HL-60/S4 treated with phorbol 12-myristate 13-acetate at 8.2 ng/mL for 4 days and 3 days (cell line): ENCODE results near the gene LPCAT3.

Experiments used
- in situ Hi-C: fragments of 300-500 bp; cut with MboI; formaldehyde crosslinking; loops from 2 replicates; pipeline ENCODE4 v1.15.0; 2022; ENCODE audit warnings: low sequenced_read_pairs

Gene LPCAT3

DNA sequence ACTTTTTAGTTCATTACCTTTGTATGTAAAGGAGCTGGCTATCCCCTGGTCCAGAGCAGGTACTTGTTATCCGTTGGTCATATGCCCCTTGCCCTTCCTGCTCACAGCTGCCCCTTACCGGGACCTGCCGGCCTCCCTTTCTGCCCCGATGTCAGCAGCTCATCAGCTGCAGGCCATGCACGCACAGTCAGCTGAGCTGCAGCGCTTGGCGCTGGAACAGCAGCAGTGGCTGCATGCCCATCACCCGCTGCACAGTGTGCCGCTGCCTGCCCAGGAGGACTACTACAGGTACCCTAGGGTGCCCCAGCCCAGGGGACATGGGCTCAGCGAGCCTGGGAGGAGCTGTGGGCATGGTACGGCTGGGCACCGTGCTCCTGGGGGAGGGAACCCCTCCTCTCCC lies 77.0 kb downstream of the LPCAT3 start:
- in situ Hi-C loops, result no loop called here

DNA sequence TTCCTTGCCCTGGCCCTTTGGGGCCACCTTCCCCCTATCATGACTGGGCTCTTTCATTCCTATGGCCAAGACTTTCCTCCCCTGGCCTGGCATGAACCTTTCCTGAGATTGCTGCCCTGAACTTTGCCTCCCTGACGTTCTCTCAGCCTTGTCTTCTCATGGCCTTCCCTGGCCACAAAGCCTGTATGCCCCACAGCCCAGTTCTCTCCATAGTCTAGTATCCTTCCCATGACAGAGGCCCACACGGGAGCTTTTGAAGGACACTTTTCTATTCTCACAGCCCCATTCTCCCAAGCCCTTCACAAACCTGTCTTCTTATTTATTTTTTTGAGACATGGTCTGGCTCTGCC lies 79.1 kb downstream of the LPCAT3 start:
- in situ Hi-C loops, result no loop called here

DNA sequence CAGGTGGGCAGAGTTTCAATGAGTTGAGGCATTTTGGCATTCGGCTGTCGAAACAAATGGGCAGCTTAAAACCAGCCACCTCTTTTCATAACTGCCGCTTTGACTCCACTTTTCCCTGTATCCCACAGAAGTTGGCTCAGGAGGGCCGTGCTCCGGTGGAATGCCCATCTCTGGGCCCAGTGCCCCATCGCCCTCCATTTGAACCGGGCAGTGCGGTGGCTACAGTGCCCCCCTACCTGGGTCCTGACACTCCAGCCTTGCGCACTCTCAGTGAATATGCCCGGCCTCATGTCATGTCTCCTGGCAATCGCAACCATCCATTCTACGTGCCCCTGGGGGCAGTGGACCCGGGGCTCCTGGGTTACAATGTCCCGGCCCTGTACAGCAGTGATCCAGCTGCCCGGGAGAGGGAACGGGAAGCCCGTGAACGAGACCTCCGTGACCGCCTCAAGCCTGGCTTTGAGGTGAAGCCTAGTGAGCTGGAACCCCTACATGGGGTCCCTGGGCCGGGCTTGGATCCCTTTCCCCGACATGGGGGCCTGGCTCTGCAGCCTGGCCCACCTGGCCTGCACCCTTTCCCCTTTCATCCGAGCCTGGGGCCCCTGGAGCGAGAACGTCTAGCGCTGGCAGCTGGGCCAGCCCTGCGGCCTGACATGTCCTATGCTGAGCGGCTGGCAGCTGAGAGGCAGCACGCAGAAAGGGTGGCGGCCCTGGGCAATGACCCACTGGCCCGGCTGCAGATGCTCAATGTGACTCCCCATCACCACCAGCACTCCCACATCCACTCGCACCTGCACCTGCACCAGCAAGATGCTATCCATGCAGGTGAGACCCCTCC lies 79.7 kb downstream of the LPCAT3 start:
- in situ Hi-C loops, result no loop called here

DNA sequence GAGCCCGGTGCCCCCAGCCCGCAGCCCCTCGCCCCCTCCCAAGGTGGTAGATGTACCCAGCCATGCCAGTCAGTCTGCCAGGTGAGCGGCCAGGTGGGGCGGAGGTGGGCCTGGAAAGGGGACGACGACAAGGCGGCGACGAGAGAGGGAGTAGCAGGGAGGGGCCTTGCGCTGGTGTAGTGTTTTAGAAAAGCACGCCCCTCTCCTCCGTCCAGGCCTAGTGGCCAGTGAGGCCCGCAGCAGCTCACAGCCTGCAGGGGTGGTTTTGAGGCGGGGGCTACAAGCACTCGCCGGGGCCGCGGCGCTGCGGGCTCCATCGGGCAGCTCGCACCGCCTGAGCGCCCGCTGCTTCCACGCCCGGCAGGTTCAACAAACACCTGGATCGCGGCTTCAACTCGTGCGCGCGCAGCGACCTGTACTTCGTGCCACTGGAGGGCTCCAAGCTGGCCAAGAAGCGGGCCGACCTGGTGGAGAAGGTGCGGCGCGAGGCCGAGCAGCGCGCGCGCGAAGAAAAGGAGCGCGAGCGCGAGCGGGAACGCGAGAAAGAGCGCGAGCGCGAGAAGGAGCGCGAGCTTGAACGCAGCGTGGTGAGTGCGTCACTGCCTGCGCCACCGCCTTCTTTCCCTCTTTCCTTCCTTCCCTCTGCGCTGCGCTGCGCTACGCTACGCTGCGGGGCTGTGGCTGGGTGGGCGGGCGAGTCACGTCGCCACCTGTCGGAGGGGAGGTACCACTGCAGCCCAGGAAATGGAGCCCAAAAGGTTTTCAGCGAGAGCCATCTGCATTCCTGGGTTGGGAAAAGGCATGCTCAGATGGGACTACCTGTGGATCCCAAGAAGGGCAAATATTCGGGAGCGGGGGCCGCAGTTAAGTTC lies 80.6 kb downstream of the LPCAT3 start:
- in situ Hi-C loops, result no loop called here

DNA sequence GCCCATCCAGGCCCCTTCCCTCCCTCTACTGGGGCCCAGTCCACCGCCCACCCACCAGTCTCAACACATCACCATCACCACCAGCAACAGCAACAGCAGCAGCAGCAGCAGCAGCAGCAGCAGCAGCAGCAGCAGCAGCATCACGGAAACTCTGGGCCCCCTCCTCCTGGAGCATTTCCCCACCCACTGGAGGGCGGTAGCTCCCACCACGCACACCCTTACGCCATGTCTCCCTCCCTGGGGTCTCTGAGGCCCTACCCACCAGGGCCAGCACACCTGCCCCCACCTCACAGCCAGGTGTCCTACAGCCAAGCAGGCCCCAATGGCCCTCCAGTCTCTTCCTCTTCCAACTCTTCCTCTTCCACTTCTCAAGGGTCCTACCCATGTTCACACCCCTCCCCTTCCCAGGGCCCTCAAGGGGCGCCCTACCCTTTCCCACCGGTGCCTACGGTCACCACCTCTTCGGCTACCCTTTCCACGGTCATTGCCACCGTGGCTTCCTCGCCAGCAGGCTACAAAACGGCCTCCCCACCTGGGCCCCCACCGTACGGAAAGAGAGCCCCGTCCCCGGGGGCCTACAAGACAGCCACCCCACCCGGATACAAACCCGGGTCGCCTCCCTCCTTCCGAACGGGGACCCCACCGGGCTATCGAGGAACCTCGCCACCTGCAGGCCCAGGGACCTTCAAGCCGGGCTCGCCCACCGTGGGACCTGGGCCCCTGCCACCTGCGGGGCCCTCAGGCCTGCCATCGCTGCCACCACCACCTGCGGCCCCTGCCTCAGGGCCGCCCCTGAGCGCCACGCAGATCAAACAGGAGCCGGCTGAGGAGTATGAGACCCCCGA lies 81.4 kb downstream of the LPCAT3 start:
- in situ Hi-C loops, result no loop called here

DNA sequence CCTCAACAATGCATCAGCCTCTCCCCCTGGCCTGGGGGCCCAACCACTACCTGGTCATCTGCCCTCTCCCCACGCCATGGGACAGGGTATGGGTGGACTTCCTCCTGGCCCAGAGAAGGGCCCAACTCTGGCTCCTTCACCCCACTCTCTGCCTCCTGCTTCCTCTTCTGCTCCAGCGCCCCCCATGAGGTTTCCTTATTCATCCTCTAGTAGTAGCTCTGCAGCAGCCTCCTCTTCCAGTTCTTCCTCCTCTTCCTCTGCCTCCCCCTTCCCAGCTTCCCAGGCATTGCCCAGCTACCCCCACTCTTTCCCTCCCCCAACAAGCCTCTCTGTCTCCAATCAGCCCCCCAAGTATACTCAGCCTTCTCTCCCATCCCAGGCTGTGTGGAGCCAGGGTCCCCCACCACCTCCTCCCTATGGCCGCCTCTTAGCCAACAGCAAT lies 82.1 kb downstream of the LPCAT3 start:
- in situ Hi-C loops, result no loop called here

DNA sequence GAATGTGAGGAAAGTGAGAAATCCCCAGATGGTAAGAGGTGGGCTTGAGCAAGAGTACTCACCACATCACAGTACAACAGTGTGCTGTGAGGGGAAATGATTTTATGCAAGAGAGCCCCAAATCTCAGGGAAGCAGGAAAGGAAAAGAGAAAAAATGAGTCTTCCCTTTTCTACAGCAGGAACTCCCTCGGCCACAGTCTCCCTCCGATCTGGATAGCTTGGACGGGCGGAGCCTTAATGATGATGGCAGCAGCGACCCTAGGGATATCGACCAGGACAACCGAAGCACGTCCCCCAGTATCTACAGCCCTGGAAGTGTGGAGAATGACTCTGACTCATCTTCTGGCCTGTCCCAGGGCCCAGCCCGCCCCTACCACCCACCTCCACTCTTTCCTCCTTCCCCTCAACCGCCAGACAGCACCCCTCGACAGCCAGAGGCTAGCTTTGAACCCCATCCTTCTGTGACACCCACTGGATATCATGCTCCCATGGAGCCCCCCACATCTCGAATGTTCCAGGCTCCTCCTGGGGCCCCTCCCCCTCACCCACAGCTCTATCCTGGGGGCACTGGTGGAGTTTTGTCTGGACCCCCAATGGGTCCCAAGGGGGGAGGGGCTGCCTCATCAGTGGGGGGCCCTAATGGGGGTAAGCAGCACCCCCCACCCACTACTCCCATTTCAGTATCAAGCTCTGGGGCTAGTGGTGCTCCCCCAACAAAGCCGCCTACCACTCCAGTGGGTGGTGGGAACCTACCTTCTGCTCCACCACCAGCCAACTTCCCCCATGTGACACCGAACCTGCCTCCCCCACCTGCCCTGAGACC lies 82.7 kb downstream of the LPCAT3 start:
- in situ Hi-C loops, result no loop called here

DNA sequence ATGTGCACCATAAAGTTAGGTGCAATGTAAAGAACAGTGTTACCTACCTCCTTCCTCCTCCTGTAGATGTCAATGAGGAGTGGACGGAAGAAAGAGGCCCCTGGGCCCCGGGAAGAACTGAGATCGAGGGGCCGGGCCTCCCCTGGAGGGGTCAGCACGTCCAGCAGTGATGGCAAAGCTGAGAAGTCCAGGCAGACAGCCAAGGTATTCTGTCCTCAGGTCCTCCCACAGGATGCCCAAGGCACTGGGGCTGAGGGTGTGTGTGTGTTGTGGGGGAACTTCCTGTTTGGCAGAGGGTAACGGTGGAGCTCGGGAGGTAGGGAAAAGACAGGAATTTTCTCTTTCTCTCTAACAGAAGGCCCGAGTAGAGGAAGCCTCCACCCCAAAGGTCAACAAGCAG lies 84.2 kb downstream of the LPCAT3 start:
- in situ Hi-C loops, result no loop called here

DNA sequence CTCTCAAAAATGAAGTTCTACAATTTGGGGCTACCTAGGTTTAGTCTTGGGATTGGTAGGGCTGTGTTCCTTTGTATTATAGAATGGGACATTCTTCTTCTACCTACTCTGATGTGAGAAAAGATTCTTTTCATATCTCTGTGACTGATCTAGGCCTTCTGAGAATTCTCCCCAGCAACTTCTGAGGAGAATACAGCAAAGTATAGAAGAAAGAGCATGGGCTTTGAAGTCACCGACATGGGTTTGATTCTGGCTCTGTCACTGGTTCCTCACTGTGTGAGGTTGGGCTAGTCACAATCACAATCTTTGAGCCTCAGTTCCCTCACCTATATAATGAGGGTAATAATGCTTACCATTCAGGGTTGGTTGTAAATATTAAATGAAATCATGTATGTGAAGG lies 85.5 kb downstream of the LPCAT3 start:
- in situ Hi-C loops, result no loop called here

DNA sequence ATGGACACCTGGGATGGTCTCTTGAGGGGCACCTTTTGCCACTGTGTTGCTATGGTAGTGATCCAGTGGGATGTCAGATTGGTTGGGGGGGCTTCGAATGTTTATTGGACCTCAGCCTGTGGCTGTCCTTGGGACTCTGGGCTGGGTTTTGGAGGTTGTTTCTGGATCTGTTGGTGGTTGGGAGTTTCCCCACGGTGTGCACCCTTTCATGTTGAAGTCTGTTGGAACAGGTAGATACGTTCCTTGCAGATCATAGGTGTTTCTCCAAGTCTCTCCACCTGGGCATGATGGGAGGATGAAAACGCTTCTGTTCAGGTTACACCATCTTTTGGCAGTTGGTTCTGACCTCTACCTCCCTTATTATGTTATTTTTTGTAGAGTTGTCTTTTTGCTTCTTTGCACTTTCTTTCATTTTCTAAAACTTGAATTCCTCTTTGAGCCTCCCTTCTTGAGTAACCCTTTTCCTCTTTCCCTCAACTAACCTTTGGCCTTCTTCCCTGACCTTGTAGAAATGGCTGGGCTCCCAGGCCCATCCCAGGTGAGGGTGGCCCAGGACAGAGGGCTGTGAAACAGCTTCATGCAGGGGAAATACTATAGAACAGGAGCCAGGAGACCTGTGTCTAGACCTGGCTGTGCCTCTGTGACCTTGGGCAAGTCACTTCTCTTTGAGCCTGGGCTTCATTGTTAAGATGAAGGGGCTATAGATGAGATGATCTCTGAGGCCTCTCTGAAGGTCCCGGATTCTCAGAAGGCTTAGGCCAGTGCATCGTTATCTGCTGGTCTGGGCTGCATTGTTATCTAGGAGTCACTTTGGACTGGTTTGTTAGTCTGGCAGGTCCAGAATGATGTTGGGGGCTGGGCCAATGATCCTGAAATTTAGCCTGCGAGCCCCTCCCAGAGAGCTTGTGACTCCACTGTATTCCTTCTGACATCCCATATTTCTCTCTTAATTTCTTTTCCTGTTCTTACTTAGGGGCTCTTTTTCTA lies 88.5 kb downstream of the LPCAT3 start:
- in situ Hi-C loops, result no loop called here

DNA sequence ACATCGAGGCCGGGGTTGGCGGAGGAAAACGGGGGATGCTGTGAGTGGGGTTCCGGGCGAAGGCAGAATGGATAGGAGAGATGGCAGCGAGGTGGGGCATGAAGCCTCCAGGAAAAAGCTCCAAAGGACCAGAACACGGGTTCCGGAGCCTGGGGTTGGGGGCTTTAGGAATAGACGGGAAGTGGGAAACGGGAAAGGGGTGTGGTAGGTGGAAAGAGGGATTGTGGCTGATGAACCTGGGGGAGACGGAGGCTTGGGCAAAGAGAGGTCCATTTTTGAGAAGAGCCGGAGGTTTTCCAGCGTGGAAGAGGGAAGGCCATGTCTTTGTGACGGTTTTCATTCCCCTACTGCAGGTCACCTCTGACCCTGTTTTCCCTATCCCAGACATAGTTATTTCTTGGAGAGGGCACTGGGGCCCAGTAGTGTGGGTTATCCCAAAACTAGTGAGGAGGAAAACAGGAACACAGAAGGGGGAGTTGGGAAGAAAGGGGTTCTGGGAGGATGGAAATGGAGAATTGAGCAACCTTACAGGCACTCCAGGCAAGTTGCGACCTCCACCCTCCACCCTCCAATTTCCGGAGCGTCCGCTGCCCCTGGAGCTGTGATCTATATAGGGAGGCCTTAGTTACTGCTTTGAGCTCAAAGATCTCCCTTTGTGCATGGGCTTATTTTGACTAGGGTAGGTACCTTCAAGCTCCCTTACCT lies 89.4 kb downstream of the LPCAT3 start:
- in situ Hi-C loops, result no loop called here

DNA sequence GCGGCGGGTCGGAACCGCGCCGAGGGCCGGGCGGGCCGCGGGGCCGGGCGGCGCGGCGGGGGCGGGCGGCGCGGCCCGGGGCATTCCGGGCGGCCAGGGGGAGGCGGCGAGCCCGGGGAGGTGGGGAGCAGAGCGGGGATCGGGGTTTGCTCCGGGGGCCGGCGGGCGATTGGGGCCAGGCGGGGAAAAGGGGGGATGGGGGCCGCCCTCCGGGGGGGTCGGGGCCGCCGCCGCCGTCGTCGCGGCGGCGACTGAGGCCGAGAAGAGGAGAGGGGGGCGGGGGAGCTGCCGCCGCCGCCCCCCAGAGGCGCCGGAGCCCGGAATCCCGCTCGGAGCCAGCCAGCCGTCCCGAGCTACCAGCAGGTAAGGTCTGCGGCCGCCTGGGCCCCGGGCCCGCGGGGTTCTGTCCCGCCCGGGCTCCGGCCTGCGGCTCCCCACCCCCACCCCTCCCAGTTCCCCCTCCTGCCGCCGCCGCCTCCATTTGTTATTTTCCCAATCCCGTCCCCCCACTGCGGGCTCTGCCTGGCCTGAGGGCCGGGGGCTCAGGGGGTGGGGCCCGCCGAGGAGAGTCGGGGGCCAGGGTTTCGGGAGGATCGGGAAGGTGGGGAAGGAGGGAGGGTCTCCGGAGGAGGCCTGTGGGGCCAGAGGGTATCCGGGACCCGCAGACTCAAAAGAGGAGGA lies 90.1 kb downstream of the LPCAT3 start:
- in situ Hi-C loops, result no loop called here

DNA sequence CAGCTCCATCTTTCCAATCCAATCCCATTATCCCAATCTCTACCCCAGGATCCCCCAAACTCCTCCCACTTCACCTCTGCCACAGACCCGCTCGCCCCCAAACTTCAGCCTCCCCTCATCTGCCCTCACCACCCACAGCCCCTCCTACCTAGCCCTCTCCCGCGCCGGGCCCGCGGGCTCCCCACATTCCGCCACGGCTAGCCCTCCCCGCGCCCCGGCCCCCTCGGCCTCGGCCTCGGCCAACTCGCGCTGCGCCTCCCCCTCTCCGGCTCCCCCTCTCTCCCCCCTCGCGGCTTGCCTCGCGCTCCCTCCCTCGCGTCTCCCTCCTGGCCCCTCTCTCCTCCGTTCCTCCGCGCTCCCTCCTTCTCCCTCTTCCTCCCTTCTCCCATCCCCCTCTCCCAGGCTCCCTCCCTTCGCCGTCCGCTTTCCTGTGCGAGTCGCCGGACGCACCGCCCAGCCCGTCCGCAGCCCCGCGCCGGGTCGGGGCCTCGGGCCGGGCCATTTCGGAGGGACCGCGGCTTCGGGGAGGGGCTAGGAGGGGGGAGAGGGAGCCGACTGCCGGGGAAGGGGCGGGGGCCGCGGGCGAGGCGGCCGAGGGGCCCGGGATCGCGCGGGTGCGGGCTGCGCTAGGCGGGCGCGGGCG lies 90.8 kb downstream of the LPCAT3 start, which contains the start of gene ATN1:
Gene ATN1 (plus strand): TSS at position 581 of the 643 bp plus-strand sequence. CDS start 6,043 bp downstream, outside the sequence.
- in situ Hi-C loops, result no loop called here
